NCI-H748 (cell line): ENCODE measurements around the gene TNFAIP8L2.
"Not testable (repeated sequence)": the region's sequence is repeated elsewhere in the genome, so short reads cannot be mapped to it uniquely, and the experiment has no call there.

Experiments used
- DNase-seq: peaks from one replicate; lab custom pipeline; 2025; ENCODE audit not compliant: unreplicated experiment; lab: John Stamatoyannopoulos, UW

The TNFAIP8L2 gene

GRCh38 chr1:151188667-151189066 is 32.2 kb downstream of the TNFAIP8L2 start:
- DNase-seq: not testable (repeated sequence)

DNA sequence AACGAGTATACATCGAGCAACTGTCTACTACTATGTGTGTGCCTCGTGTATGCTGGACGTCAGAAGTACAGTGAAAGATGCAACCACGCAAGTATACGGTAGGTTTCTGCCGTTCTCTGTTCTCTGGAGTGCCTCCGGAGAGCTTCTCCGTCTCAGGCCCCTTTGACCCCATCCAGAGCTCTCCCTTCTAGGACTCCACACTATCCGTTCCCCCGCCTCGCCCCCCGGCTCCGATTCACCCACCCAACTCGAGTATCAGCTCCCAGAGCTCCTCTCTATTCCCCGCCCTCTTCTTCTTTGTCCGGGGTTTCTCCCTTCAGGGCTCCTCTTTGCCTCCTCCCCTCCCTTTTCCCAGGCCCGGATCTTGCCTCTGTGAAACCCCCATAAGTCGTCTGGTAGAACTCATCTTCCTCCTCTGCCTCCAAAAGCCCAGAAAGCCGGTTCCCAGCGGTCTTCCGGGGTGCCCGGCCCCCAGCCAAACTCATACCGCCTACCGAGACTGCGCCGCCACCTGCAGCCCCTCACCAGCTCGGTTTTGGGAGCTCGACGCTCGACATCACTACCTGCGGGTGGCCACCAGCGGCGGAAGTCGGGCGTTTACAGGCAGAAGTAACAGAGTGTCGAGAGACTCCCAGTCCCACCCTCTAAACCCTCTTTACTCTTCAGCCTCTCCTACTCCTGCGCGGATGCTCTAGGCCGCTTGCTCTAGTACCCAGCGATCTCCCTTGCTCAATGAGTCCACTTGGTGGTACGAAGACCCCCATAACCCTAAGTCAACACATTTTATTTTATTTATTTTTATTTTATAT is 33.4 kb downstream of the TNFAIP8L2 start, which contains the start of gene VPS72:
Gene VPS72, minus strand, starts transcription at position 561 of the 809 bp plus-strand sequence. Its CDS starts 76 bp downstream, at position 485.
- peak; percentile 94 for DNase-seq

DNA sequence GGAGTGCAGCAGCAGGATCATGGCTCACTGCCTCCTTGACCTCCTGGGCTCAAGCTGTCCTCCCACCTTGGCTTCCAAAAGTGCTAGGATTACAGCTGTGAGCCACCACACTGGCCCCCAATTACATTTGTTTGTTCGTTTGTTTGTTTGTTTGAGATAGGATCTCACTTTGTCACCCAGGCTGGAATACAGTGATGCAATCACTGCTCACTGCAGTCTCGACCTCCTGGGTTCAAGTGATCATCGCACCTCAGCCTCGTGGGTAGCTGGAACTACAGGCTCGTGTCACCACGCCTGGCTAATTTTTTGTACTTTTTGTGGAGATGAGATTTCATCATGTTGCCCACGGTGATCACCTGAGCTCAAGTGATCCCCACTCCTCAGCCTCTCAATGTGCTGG is 35.6 kb downstream of the TNFAIP8L2 start:
- no peak for DNase-seq

GRCh38 chr1:151193304-151193703 is 36.9 kb downstream of the TNFAIP8L2 start:
- no peak for DNase-seq

DNA sequence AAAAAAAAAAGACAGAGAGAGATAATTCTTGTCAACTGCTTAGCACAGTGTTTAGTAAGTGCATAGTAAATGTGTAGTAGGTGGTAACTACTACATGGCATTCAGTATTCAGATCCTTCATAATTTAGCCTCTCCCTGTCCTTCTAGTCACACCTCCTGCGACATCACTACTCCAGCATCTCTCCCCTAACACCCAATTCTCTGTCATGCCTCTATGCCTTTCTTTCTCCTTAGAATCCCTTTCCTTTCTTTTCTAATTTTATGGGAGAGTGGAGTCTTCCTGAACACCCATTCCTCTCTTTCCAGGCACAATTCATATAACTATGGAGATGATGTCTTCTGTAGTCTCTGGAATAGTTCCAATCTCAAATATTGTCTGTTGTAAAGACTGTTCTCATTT is 37.4 kb downstream of the TNFAIP8L2 start:
- no peak for DNase-seq

GRCh38 chr1:151194894-151195594 is 38.6 kb downstream of the TNFAIP8L2 start:
- DNase-seq: not testable (repeated sequence)

DNA sequence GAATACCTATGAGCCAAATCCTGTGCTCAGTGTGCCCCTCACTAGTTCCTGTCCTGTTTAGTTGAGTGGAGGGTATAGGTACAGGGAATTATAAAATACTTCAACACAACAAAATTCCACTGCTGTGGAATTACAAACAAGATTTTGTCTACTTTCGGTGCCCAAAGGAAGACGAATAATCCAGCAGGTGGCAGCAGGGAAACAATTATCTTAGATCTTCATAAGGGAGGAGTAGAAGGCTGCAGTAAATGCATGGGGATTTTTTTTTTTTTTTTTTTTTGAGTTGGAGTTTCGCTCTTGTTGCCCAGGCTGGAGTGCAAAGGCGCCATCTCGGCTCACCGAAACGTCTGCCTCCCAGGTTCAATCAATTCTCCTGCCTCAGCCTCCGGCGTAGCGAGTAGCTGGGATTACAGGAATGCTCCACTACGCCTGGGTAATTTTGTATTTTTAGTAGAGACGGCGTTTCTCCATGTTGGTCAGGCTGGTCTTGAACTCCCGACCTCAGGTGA is 39.9 kb downstream of the TNFAIP8L2 start:
- DNase-seq: peak; percentile 85

DNA sequence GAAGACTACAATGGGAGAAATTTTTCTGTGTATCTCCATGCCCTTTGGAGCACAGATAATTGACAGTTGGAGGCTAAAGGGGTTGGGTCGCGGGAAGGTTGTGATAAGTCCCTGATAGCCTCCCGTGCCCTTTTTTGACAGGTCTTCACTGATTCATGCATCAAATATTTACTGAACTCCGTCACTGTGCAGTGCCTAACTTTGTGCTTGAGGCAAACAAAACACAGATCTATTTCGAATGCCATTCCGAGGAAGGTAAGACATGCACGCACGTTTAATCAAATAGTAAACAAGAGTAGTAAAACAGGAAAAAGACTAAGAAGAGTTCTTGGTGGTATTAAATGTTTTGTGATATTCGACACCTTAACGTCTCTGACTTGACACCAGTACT is 41.4 kb downstream of the TNFAIP8L2 start:
- peak; percentile 59 for DNase-seq

- peak; percentile 99 for DNase-seq
These were observed 42.0 kb downstream of the TNFAIP8L2 start, which contains the start of gene PIP5K1A for GRCh38 chr1:151198254-151199127. PIP5K1A (plus strand) TSS chr1:151198552; CDS start chr1:151198997, 445 bp downstream.

DNA sequence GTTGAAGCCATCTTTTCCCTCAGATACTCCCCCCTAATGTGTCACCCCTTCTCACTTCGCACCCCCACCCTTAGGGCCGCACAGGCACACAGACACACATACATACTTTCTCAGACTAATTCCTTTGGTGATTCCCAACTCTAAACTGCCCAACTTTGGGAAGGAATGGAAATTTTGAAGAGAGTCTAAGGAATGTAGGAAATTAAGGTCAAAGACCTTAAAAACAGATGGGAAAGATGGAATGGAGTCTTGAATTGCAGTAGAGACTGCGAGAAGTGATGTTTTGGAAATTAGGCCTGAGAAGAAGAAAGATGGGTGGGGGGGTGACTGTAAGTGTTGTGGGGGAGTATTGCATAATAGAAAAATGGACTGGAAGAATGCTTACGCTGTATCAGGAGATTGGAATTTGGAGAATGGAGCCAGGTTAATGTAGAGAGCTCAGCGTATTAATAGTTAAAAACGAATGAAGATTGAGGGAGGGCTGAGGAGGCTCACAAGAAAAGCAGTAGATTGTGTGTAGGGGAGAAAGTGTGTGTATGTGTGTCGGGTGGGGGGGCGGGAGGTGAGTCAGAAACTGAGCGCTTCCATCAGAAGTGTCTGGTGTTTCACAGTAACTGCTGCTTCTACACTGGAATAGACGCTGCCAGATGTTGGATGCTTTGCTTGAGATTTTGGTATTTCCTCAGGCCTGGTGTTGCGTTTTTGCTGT is 43.6 kb downstream of the TNFAIP8L2 start:
- DNase-seq: no peak

- not testable (repeated sequence) for DNase-seq
These were observed 49.0 kb downstream of the TNFAIP8L2 start for GRCh38 chr1:151205381-151205965.
